Measurements from ENCODE around the gene FOXE1.

The FOXE1 gene

GRCh38 chr9:97853056-97853843, at the start of gene FOXE1:
FOXE1 (plus strand) TSS chr9:97853226; CDS start chr9:97853915, 689 bp downstream.
- in situ Hi-C loops (cut with MboI; ENCODE audit: low sequenced_read_pairs), result no loop called here

- in situ Hi-C loops (cut with MboI; ENCODE audit: low sequenced_read_pairs), result no loop called here
Measured at GRCh38 chr9:97804059-97804365, 49.0 kb upstream of the FOXE1 start.

GRCh38 chr9:97806721-97807120, 46.3 kb upstream of the FOXE1 start:
- in situ Hi-C loops (cut with MboI; ENCODE audit: low sequenced_read_pairs), result no loop called here

- in situ Hi-C loops (cut with MboI; ENCODE audit: low sequenced_read_pairs), result no loop called here
Measured at GRCh38 chr9:97807681-97808080, 45.3 kb upstream of the FOXE1 start.

GRCh38 chr9:97808415-97808814, 44.6 kb upstream of the FOXE1 start:
- in situ Hi-C loops (cut with MboI; ENCODE audit: low sequenced_read_pairs), result no loop called here

- in situ Hi-C loops (cut with MboI; ENCODE audit: low sequenced_read_pairs), result no loop called here
Measured at GRCh38 chr9:97808972-97809371, 44.1 kb upstream of the FOXE1 start.

GRCh38 chr9:97809666-97810344, 43.2 kb upstream of the FOXE1 start:
- in situ Hi-C loops (cut with MboI; ENCODE audit: low sequenced_read_pairs), result no loop called here

- in situ Hi-C loops (cut with MboI; ENCODE audit: low sequenced_read_pairs), result no loop called here
Measured at GRCh38 chr9:97811533-97812246, 41.3 kb upstream of the FOXE1 start.

GRCh38 chr9:97812247-97812543, 40.8 kb upstream of the FOXE1 start:
- in situ Hi-C loops (cut with MboI; ENCODE audit: low sequenced_read_pairs), result no loop called here

- in situ Hi-C loops (cut with MboI; ENCODE audit: low sequenced_read_pairs), result no loop called here
Measured at GRCh38 chr9:97813072-97813471, 40.0 kb upstream of the FOXE1 start.

- in situ Hi-C loops (cut with MboI; ENCODE audit: low sequenced_read_pairs), result no loop called here
Measured at GRCh38 chr9:97819735-97820134, 33.3 kb upstream of the FOXE1 start.

- in situ Hi-C loops (cut with MboI; ENCODE audit: low sequenced_read_pairs), result no loop called here
Measured at GRCh38 chr9:97820373-97820772, 32.7 kb upstream of the FOXE1 start.

GRCh38 chr9:97830884-97831829, 21.9 kb upstream of the FOXE1 start:
- in situ Hi-C loops (cut with MboI; ENCODE audit: low sequenced_read_pairs), result no loop called here

GRCh38 chr9:97831843-97832636, 21.0 kb upstream of the FOXE1 start:
- in situ Hi-C loops (cut with MboI; ENCODE audit: low sequenced_read_pairs), result no loop called here

GRCh38 chr9:97840521-97840920, 12.5 kb upstream of the FOXE1 start:
- in situ Hi-C loops (cut with MboI; ENCODE audit: low sequenced_read_pairs), result no loop called here

GRCh38 chr9:97842960-97843359, 10.1 kb upstream of the FOXE1 start:
- in situ Hi-C loops (cut with MboI; ENCODE audit: low sequenced_read_pairs), result no loop called here

- in situ Hi-C loops (cut with MboI; ENCODE audit: low sequenced_read_pairs), result no loop called here
Measured at GRCh38 chr9:97845130-97845529, 7.9 kb upstream of the FOXE1 start.

- in situ Hi-C loops (cut with MboI; ENCODE audit: low sequenced_read_pairs), result no loop called here
Measured at GRCh38 chr9:97845763-97846162, 7.3 kb upstream of the FOXE1 start.

GRCh38 chr9:97846347-97846746, 6.7 kb upstream of the FOXE1 start:
- in situ Hi-C loops (cut with MboI; ENCODE audit: low sequenced_read_pairs), result no loop called here

- in situ Hi-C loops (cut with MboI; ENCODE audit: low sequenced_read_pairs), result no loop called here
Measured at GRCh38 chr9:97847474-97848214, 5.4 kb upstream of the FOXE1 start.
